Keratinocyte (primary cell): ENCODE data around the gene RABGAP1. TPM values are rescaled to one million over a fixed set of nuclear protein-coding genes. Genes with fewer than 3 reads are reported as not detected.

Source experiments
- DNase-seq: peaks from one replicate; pipeline ENCODE4 v3.0.0-alpha.2; 2011; ENCODE audit warnings: low read depth, missing footprints, low spot score
- FAIRE-seq: peaks from 2 replicates; lab custom pipeline; 2011; peaks lifted over from hg19 to GRCh38; lab: Jason Lieb, UNC
- H2AFZ ChIP-seq: 2 replicates; pipeline ENCODE4 v1.6.0; 2012; ENCODE audit warnings: low read length, control low read depth, inconsistent platforms; ENCODE audit not compliant: control insufficient read depth
- H3K27ac ChIP-seq: 2 replicates; pipeline ENCODE4 v1.5.1; 2011; ENCODE audit warnings: low read length; ENCODE audit not compliant: control insufficient read depth, insufficient read depth
- H3K27me3 ChIP-seq: 3 replicates; pipeline ENCODE4 v1.6.0; 2011; ENCODE audit warnings: low read length; ENCODE audit not compliant: control insufficient read depth, insufficient read depth; ENCODE audit errors: extremely low read depth
- H3K36me3 ChIP-seq, 2 experiments: 2 replicates in 1 of 2; 3 replicates in 1 of 2; pipeline ENCODE4 v1.5.1; 2011; ENCODE audit warnings: low read length in 2 of 2, mild to moderate bottlenecking in 1 of 2; ENCODE audit not compliant: control insufficient read depth in 2 of 2, insufficient read depth in 2 of 2; ENCODE audit errors: extremely low read depth in 1 of 2
- H3K4me1 ChIP-seq: 3 replicates; pipeline ENCODE4 v1.5.1; 2011; ENCODE audit warnings: low read length; ENCODE audit not compliant: control insufficient read depth, insufficient read depth; ENCODE audit errors: extremely low read depth
- H3K4me2 ChIP-seq: 3 replicates; pipeline ENCODE4 v1.6.0; 2011; ENCODE audit warnings: low read depth, low read length; ENCODE audit not compliant: control insufficient read depth, insufficient read depth; ENCODE audit errors: extremely low read depth
- H3K4me3 ChIP-seq, 3 experiments: fragments of 200-600 bp in 1 of 3; sonication (generic) in 1 of 3; 2 replicates in 2 of 3; 3 replicates in 1 of 3; pipeline ENCODE4 v1.5.1; 2011 to 2016; ENCODE audit warnings: low read length in 3 of 3, mild to moderate bottlenecking in 3 of 3, control low read depth in 2 of 3, inconsistent platforms in 1 of 3, low read depth in 1 of 3, mixed read lengths in 1 of 3, mixed run types in 1 of 3, moderate library complexity in 1 of 3; ENCODE audit not compliant: control insufficient read depth in 2 of 3, insufficient read depth in 2 of 3; ENCODE audit errors: extremely low read depth in 1 of 3
- H3K79me2 ChIP-seq: 2 replicates; pipeline ENCODE4 v1.6.0; 2012; ENCODE audit warnings: low read length; ENCODE audit not compliant: control insufficient read depth, insufficient read depth
- H3K9ac ChIP-seq: 3 replicates; pipeline ENCODE4 v1.6.0; 2011; ENCODE audit warnings: low read length; ENCODE audit not compliant: control insufficient read depth, insufficient read depth; ENCODE audit errors: extremely low read depth
- H3K9me1 ChIP-seq: 3 replicates; pipeline ENCODE4 v1.6.0; 2011; ENCODE audit warnings: low read length; ENCODE audit not compliant: control insufficient read depth, insufficient read depth; ENCODE audit errors: extremely low read depth
- H3K9me3 ChIP-seq: 2 replicates; pipeline ENCODE4 v1.5.1; 2012; ENCODE audit warnings: low read depth, low read length; ENCODE audit not compliant: control insufficient read depth
- H4K20me1 ChIP-seq: 3 replicates; pipeline ENCODE4 v1.6.0; 2011; ENCODE audit warnings: low read length; ENCODE audit not compliant: control insufficient read depth, insufficient read depth; ENCODE audit errors: extremely low read depth
- CTCF ChIP-seq, 3 experiments: IDR thresholded peaks in 1 of 3; conservative IDR thresholded peaks in 1 of 3; optimal IDR thresholded peaks in 1 of 3; 2 replicates in 2 of 3; 3 replicates in 1 of 3; pipeline versions ENCODE3 to v1.5.1; 2011; ENCODE audit warnings: low read length in 3 of 3, mild to moderate bottlenecking in 3 of 3, moderate library complexity in 2 of 3, control low read depth in 1 of 3, inconsistent platforms in 1 of 3; ENCODE audit not compliant: insufficient read depth in 2 of 3; ENCODE audit errors: extremely low read depth in 1 of 3
- EZH2 ChIP-seq: IDR thresholded peaks from one replicate; pipeline ENCODE4 v1.6.1; 2012; ENCODE audit warnings: inconsistent platforms, mild to moderate bottlenecking, low read length, moderate library complexity
- dilution Hi-C: fragments of 300-500 bp; cut with MboI; formaldehyde crosslinking; loops from one replicate; pipeline ENCODE4 v1.7.0; 2020; ENCODE audit warnings: low sequenced_read_pairs; ENCODE audit not compliant: extremely low pct_ligation_motif_present
- polyA plus RNA-seq, 5 experiments: library from polyadenylated mRNA; depleted of rRNA in 3 of 5; stranded (reverse) in 3 of 5; stranded (forward) in 1 of 5; unstranded in 1 of 5; fragments of >200 nt; gene quantifications; 1 replicate in 1 of 5; 2 replicates in 3 of 5; 3 replicates in 1 of 5; pipeline versions ENCODE4 v1.2.1 to v1.2.3, GENCODE V29; 2011 to 2012; ENCODE audit warnings: missing spikeins in 2 of 5, low read depth in 1 of 5, low replicate concordance in 1 of 5

The RABGAP1 gene
- polyA plus RNA-seq, 1 donor (not counting 4 experiments of a cell fraction or from before 2014, with no cell fraction given) = 40.6 TPM

DNA sequence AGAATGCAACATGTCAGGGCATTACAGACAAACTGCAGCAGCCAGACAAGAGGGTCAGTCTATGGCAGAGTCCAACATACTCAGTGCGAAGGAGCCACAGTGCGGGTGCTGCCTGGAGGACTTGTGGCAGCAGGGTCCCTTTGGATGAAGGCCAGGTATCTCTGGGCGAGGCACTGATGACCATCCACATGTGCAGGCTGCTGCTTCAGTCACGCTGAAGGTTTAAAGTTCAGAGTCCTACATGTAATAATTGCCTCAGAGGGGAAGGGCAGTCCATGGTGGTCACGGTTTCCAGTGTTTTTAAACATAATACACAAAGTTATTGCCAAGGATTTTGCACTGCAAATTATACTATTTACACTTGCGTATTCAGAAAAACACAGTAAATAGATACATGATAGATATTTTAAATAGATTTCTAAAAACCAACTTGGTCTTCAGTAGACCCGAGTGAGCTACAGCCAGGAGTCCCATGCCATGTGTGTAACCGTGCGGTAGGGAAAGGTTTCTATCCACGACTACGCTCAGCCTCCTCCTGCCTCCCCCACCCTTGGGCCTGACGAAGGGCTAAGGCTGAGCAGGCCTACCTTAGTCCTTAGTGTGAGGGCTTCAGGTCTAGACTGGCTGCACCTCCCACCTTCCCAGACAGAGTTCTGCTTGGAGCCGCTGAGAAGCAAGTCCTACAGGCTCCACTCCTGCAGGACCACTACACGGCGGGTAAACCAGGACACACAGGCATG lies 168.9 kb downstream of the RABGAP1 start:
- H3K27me3 ChIP-seq = no peaks in the 10 kb centered on the region
- no peak overlapping the region for H3K4me3 ChIP-seq
- H3K27ac ChIP-seq = no peak overlapping the region
- no peak for DNase-seq
- TF ChIP-seq EZH2 (no peak), CTCF (optimal IDR thresholded peaks at IDR 0.05 in 1 of 3, IDR thresholded peaks at IDR 0.05 in 1 of 3, conservative IDR thresholded peaks at IDR 0.05 in 1 of 3; ENCODE audit: extremely low read depth in 1 of 3, insufficient read depth in 2 of 3, low read length in 3 of 3) (no peak)
- no peak overlapping the region for H2AFZ ChIP-seq
- H3K4me1 ChIP-seq = no peaks in the 10 kb centered on the region
- H4K20me1 ChIP-seq = peaks cover 3% of the 10 kb centered on the region
- H3K9me1 ChIP-seq = peaks cover 4% of the 10 kb centered on the region
- H3K9me3 ChIP-seq = no peaks in the 10 kb centered on the region
- dilution Hi-C loops = no loop called here
- FAIRE-seq = no peak
- no peak overlapping the region for H3K9ac ChIP-seq
- H3K79me2 ChIP-seq = no peaks in the 10 kb centered on the region
- no peak overlapping the region for H3K4me2 ChIP-seq
- H3K36me3 ChIP-seq = peaks cover 13 to 15% of the 10 kb centered on the region in 2 experiments

DNA sequence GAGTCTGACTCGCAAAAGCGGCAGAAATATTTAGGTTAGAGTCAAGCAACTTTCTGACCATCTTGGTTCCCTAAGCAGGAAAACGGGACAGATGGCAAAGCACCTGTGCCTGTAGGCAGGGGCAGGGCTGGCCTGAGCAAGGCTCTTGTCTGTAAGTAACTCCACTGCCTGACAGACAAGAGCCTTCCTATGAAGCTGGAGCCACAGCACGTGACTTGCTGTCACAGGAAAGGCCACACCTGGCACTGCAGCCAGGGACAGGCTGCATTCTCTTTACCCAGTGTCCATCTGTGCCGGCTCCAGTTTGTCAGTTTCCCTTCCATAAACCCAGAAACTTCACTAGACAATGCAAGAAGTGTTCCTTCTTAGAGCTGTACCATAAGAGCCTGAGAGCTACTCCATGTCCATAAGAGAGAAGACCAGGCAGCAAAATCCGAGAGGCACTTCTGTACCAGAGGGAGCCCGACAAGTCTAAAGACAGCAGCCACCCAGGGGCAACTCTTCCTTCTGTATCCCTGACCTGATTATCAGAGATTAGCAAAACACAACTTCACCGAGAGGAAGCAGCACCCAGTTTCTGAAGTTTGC lies 170.7 kb downstream of the RABGAP1 start:
- H3K4me3 ChIP-seq = no peak overlapping the region
- TF ChIP-seq CTCF (optimal IDR thresholded peaks at IDR 0.05 in 1 of 3, IDR thresholded peaks at IDR 0.05 in 1 of 3, conservative IDR thresholded peaks at IDR 0.05 in 1 of 3; ENCODE audit: extremely low read depth in 1 of 3, insufficient read depth in 2 of 3, low read length in 3 of 3) (no peak), EZH2 (no peak)
- no peak for FAIRE-seq
- no peak for DNase-seq
- no peak overlapping the region for H3K4me2 ChIP-seq
- no peak overlapping the region for H2AFZ ChIP-seq
- H3K9me3 ChIP-seq = no peaks in the 10 kb centered on the region
- no peaks in the 10 kb centered on the region for H3K27me3 ChIP-seq
- H3K9ac ChIP-seq = no peak overlapping the region
- H3K9me1 ChIP-seq = peaks cover 5% of the 10 kb centered on the region
- dilution Hi-C loops = no loop called here
- no peaks in the 10 kb centered on the region for H4K20me1 ChIP-seq
- H3K79me2 ChIP-seq = no peaks in the 10 kb centered on the region
- peaks cover 5 to 12% of the 10 kb centered on the region in 2 experiments for H3K36me3 ChIP-seq
- H3K4me1 ChIP-seq = no peaks in the 10 kb centered on the region
- H3K27ac ChIP-seq = no peak overlapping the region
